H1 (cell line): ENCODE measurements around the gene MRPL22. TPM values are rescaled to one million over a fixed set of nuclear protein-coding genes. Genes with fewer than 3 reads are reported as not detected.

ENCODE experiments used
- CTCF ChIA-PET: fragments of 300-600 bp; sonication (Branson Sonifier 250); formaldehyde crosslinking; loops from one replicate; lab custom pipeline; 2021; ENCODE audit not compliant: partially characterized antibody; lab: Charles Lee
- POLR2A ChIA-PET: fragments of 300-600 bp; sonication (Branson Sonifier 250); formaldehyde crosslinking; loops from one replicate; lab custom pipeline; 2021; ENCODE audit warnings: inconsistent platforms; ENCODE audit not compliant: partially characterized antibody; lab: Charles Lee
- DNase-seq, 2 experiments: peaks; one replicate each; pipeline versions ENCODE4 v3.0.0 to v3.0.0-alpha.2; 2010 to 2022; ENCODE audit warnings: low spot score in 2 of 2, low read depth in 1 of 2, mixed read lengths in 1 of 2
- FAIRE-seq: peaks from 2 replicates; lab custom pipeline; 2011; peaks lifted over from hg19 to GRCh38; lab: Jason Lieb, UNC
- H2AFZ ChIP-seq: 2 replicates; pipeline ENCODE4 v1.8.1; 2012; ENCODE audit warnings: low read length, inconsistent platforms
- H2AK5ac ChIP-seq: 2 replicates; pipeline ENCODE4 v1.6.1; 2013; ENCODE audit warnings: low read depth, low read length
- H2BK120ac ChIP-seq: replicated peaks from 2 replicates; pipeline ENCODE3; 2013; ENCODE audit warnings: low read depth, low read length, inconsistent platforms
- H2BK12ac ChIP-seq: 2 replicates; pipeline ENCODE4 v1.6.1; 2013; ENCODE audit warnings: low read depth, low read length
- H2BK15ac ChIP-seq: 2 replicates; pipeline ENCODE4 v1.6.1; 2013; ENCODE audit warnings: low read length
- H2BK20ac ChIP-seq: 2 replicates; pipeline ENCODE4 v1.6.1; 2013; ENCODE audit warnings: low read length
- H2BK5ac ChIP-seq: 2 replicates; pipeline ENCODE4 v1.6.1; 2013; ENCODE audit warnings: low read depth, low read length
- H3K14ac ChIP-seq: 2 replicates; pipeline ENCODE4 v1.6.1; 2013; ENCODE audit warnings: inconsistent platforms; ENCODE audit not compliant: insufficient read length
- H3K18ac ChIP-seq: 2 replicates; pipeline ENCODE4 v1.6.1; 2013; ENCODE audit warnings: low read length; ENCODE audit errors: extremely low read depth
- H3K23ac ChIP-seq: 2 replicates; pipeline ENCODE4 v1.6.1; 2013; ENCODE audit warnings: inconsistent platforms; ENCODE audit not compliant: insufficient read length
- H3K23me2 ChIP-seq: 2 replicates; pipeline ENCODE4 v1.6.1; 2013; ENCODE audit warnings: low read depth, low read length
- H3K27ac ChIP-seq: 2 replicates; pipeline ENCODE4 v1.6.1; 2011; ENCODE audit warnings: low read depth, low read length, inconsistent platforms
- H3K27me3 ChIP-seq, 4 experiments: replicated peaks in 1 of 4; 1 replicate in 1 of 4; 2 replicates in 3 of 4; pipeline versions ENCODE4 v1.6.1 to v1.8.1; 2011 to 2013; ENCODE audit warnings: low read length in 3 of 4, mild to moderate bottlenecking in 3 of 4, inconsistent platforms in 2 of 4, mixed read lengths in 2 of 4, moderate library complexity in 1 of 4; ENCODE audit not compliant: control insufficient read depth in 3 of 4, insufficient read depth in 3 of 4; ENCODE audit errors: extremely low read depth in 1 of 4
- H3K36me3 ChIP-seq, 4 experiments: 2 replicates each; pipeline versions ENCODE4 v1.6.1 to v1.8.1; 2011 to 2013; ENCODE audit warnings: mild to moderate bottlenecking in 4 of 4, low read length in 3 of 4, moderate library complexity in 2 of 4, control low read depth in 1 of 4, inconsistent platforms in 1 of 4; ENCODE audit not compliant: insufficient read depth in 4 of 4, control insufficient read depth in 2 of 4
- H3K4ac ChIP-seq: replicated peaks from 2 replicates; pipeline ENCODE3; 2013; ENCODE audit warnings: low read length, low read depth, mixed read lengths, inconsistent platforms; ENCODE audit not compliant: insufficient read length
- H3K4me1 ChIP-seq, 4 experiments: replicated peaks in 1 of 4; 1 replicate in 1 of 4; 2 replicates in 3 of 4; pipeline versions ENCODE4 v1.6.1 to v1.8.1; 2011 to 2013; ENCODE audit warnings: low read length in 3 of 4, inconsistent platforms in 2 of 4, mixed read lengths in 1 of 4; ENCODE audit not compliant: insufficient read depth in 4 of 4, control insufficient read depth in 3 of 4
- H3K4me2 ChIP-seq, 2 experiments: 2 replicates each; pipeline versions ENCODE4 v1.6.1 to v1.8.1; 2011 to 2013; ENCODE audit warnings: low read depth in 2 of 2, low read length in 2 of 2, control low read depth in 1 of 2, inconsistent platforms in 1 of 2, mild to moderate bottlenecking in 1 of 2; ENCODE audit not compliant: insufficient read depth in 1 of 2
- H3K4me3 ChIP-seq, 4 experiments: fragments of 200-600, 300-600 bp in 1 of 4; sonication (generic), shearing (Covaris generic), sonication (Bioruptor Twin) in 1 of 4; 2 replicates each; pipeline versions ENCODE4 v1.5.1 to v1.8.1; 2011 to 2016; ENCODE audit warnings: low read length in 4 of 4, low read depth in 3 of 4, control low read depth in 2 of 4, inconsistent platforms in 2 of 4, mild to moderate bottlenecking in 2 of 4, mixed read lengths in 1 of 4, moderate library complexity in 1 of 4; ENCODE audit not compliant: insufficient read depth in 2 of 4; ENCODE audit errors: extremely low read depth in 1 of 4
- H3K56ac ChIP-seq: replicated peaks from 2 replicates; pipeline ENCODE3; 2013; ENCODE audit warnings: low read depth, mild to moderate bottlenecking, mixed read lengths, low read length, inconsistent platforms; ENCODE audit not compliant: insufficient read length
- H3K79me1 ChIP-seq: 2 replicates; pipeline ENCODE4 v1.6.1; 2013; ENCODE audit warnings: low read depth, low read length, control low read depth
- H3K79me2 ChIP-seq, 2 experiments: 2 replicates each; pipeline versions ENCODE4 v1.6.1 to v1.8.1; 2012 to 2013; ENCODE audit warnings: low read length in 2 of 2, mild to moderate bottlenecking in 2 of 2, inconsistent platforms in 1 of 2; ENCODE audit not compliant: insufficient read depth in 2 of 2, control insufficient read depth in 1 of 2
- H3K9ac ChIP-seq, 4 experiments: replicated peaks in 1 of 4; 1 replicate in 1 of 4; 2 replicates in 3 of 4; pipeline versions ENCODE4 v1.6.1 to v1.8.1; 2011 to 2013; ENCODE audit warnings: low read depth in 3 of 4, low read length in 3 of 4, control low read depth in 2 of 4, mild to moderate bottlenecking in 2 of 4, moderate library complexity in 2 of 4, inconsistent platforms in 1 of 4; ENCODE audit errors: extremely low read depth in 1 of 4
- H3K9me3 ChIP-seq, 2 experiments: 2 replicates each; pipeline versions ENCODE4 v1.6.1 to v1.8.1; 2012 to 2013; ENCODE audit warnings: mild to moderate bottlenecking in 2 of 2, moderate library complexity in 2 of 2, control low read depth in 1 of 2, inconsistent platforms in 1 of 2, low read depth in 1 of 2, low read length in 1 of 2, mixed read lengths in 1 of 2; ENCODE audit not compliant: insufficient read depth in 2 of 2
- H4K20me1 ChIP-seq, 2 experiments: replicated peaks in 1 of 2; 2 replicates each; pipeline versions ENCODE3 to v1.8.1; 2011 to 2013; ENCODE audit warnings: inconsistent platforms in 2 of 2, low read length in 2 of 2, mild to moderate bottlenecking in 1 of 2; ENCODE audit not compliant: insufficient read depth in 2 of 2, control insufficient read depth in 1 of 2
- H4K5ac ChIP-seq: 2 replicates; pipeline ENCODE4 v1.6.1; 2013; ENCODE audit warnings: low read length, low read depth, mixed read lengths, inconsistent platforms; ENCODE audit not compliant: insufficient read length
- H4K8ac ChIP-seq: 2 replicates; pipeline ENCODE4 v1.8.0; 2013; ENCODE audit warnings: mild to moderate bottlenecking, moderate library complexity, low read length, inconsistent platforms; ENCODE audit not compliant: insufficient read depth; ENCODE audit errors: extremely low read depth
- H4K91ac ChIP-seq: replicated peaks from 2 replicates; pipeline ENCODE3; 2013; ENCODE audit warnings: low read length, mixed read lengths, inconsistent platforms; ENCODE audit not compliant: insufficient read length
- BACH1 ChIP-seq: IDR thresholded peaks from 2 replicates; pipeline ENCODE4 v1.6.1; 2012; ENCODE audit warnings: low read length, improper control_type of control experiment
- CTCF ChIP-seq, 3 experiments: IDR thresholded peaks; 1 replicate in 2 of 3; 2 replicates in 1 of 3; pipeline versions ENCODE4 v1.5.1 to v1.6.1; 2011; ENCODE audit warnings: low read length in 3 of 3, mild to moderate bottlenecking in 3 of 3, inconsistent platforms in 2 of 3, low read depth in 1 of 3, moderate library complexity in 1 of 3; ENCODE audit not compliant: insufficient read depth in 1 of 3; ENCODE audit errors: control extremely low read depth in 1 of 3
- EGR1 ChIP-seq: IDR thresholded peaks from 2 replicates; pipeline ENCODE4 v1.6.1; 2011; ENCODE audit warnings: low read depth, low read length, borderline replicate concordance
- GABPA ChIP-seq: IDR thresholded peaks from 2 replicates; pipeline ENCODE4 v1.6.1; 2011; ENCODE audit warnings: mild to moderate bottlenecking, low read length, moderate library complexity, borderline replicate concordance; ENCODE audit not compliant: insufficient read depth
- GTF2F1 ChIP-seq: IDR thresholded peaks from 2 replicates; pipeline ENCODE4 v1.6.1; 2012; ENCODE audit warnings: low read depth, low read length, improper control_type of control experiment, borderline replicate concordance
- KDM5A ChIP-seq: fragments of 200-600 bp; IDR thresholded peaks from 2 replicates; pipeline ENCODE4 v1.7.1; 2012; ENCODE audit warnings: mild to moderate bottlenecking, low read length, inconsistent platforms, mixed read lengths
- RAD21 ChIP-seq, 2 experiments: IDR thresholded peaks in 1 of 2; conservative IDR thresholded peaks in 1 of 2; 2 replicates each; pipeline ENCODE4 v1.6.1; 2011; ENCODE audit warnings: low read depth in 2 of 2, low read length in 2 of 2, improper control_type of control experiment in 1 of 2, inconsistent platforms in 1 of 2, mild to moderate bottlenecking in 1 of 2, moderate library complexity in 1 of 2
- SIN3A ChIP-seq, 2 experiments: IDR thresholded peaks in 1 of 2; conservative IDR thresholded peaks in 1 of 2; 2 replicates each; pipeline ENCODE4 v1.6.1; 2011 to 2012; ENCODE audit warnings: low read length in 2 of 2, improper control_type of control experiment in 1 of 2, low read depth in 1 of 2, mild to moderate bottlenecking in 1 of 2
- SIX5 ChIP-seq: IDR thresholded peaks from 2 replicates; pipeline ENCODE4 v1.6.1; 2011; ENCODE audit warnings: mild to moderate bottlenecking, low read depth, low read length
- TCF12 ChIP-seq: IDR thresholded peaks from 2 replicates; pipeline ENCODE4 v1.6.1; 2011; ENCODE audit warnings: low read depth, mild to moderate bottlenecking, low read length
- ZNF274 ChIP-seq: IDR thresholded peaks from 2 replicates; pipeline ENCODE4 v1.7.0; 2012; ENCODE audit warnings: low read length, borderline replicate concordance; ENCODE audit errors: extremely low read depth
- WGBS, 2 experiments: shearing (Covaris generic) in 1 of 2; methylation state at CpG; one replicate each; pipeline versions ENCODE4 v1.1.6 to v1.1.7; 2013 to 2015; ENCODE audit warnings: low lambda C conversion rate in 2 of 2, mixed read lengths in 2 of 2, inconsistent platforms in 1 of 2, low coverage in 1 of 2, missing lambda C conversion rate in 1 of 2; ENCODE audit not compliant: insufficient replicate concordance in 2 of 2, insufficient coverage in 1 of 2, insufficient read length in 1 of 2; ENCODE audit errors: extremely low coverage in 1 of 2, missing lambda C conversion rate in 1 of 2; 5-methylcytosine and 5-hydroxymethylcytosine counted together
- polyA plus RNA-seq, 7 experiments: library from polyadenylated mRNA; depleted of rRNA in 3 of 7; stranded (reverse) in 5 of 7; unstranded in 2 of 7; fragments of >200 nt in 5 of 7; fragments of 200-250 nt in 2 of 7; gene quantifications; 1 replicate in 5 of 7; 2 replicates in 1 of 7; 4 replicates in 1 of 7; pipeline versions ENCODE4 v1.2.1 to v1.2.3, GENCODE V29; 2011 to 2013; ENCODE audit warnings: missing spikeins in 2 of 7, mixed read lengths in 2 of 7
- total RNA-seq: library from RNA; stranded (reverse); fragmentation: NEBNext Ultra II Directional; extraction: Animal tissue kit (Norgen Biotek cat#: 25700); gene quantifications from 2 replicates; pipeline ENCODE4 v1.2.1, GENCODE V29; 2021

Gene MRPL22
- total and polyA plus RNA-seq, 2 of the 8 experiments (the other 6 are each of a cell fraction or from before 2014, with no cell fraction given), result 46.8 to 65.6 TPM

- Histone ChIP-seq H2BK120ac (no peak overlapping the region), H3K4me2 (no peak overlapping the region), H2AK5ac (no peak overlapping the region), H2BK12ac (no peak overlapping the region), H2AFZ (no peak overlapping the region), H3K4me3 (no peak overlapping the region), H3K79me2 (peaks cover 0 to 40% of the 10 kb centered on the region in 2 experiments; a peak in 2 of 4 replicates), H3K9ac (no peak overlapping the region), H3K36me3 (no peaks in the 10 kb centered on the region; a peak in 1 of 8 replicates), H3K79me1 (no peaks in the 10 kb centered on the region; the same call in 1 of the 2 replicates), H3K4me1 (no peaks in the 10 kb centered on the region), H3K27ac (no peak overlapping the region), H4K20me1 (peaks cover 2 to 3% of the 10 kb centered on the region in 2 experiments), H3K18ac (no peak overlapping the region), H3K56ac (no peak overlapping the region), H3K9me3 (0 out of 4 replicates have a peak, but pooled peaks cover 0 to 2% of the 10 kb centered on the region in 2 experiments), H3K14ac (no peak overlapping the region), H3K4ac (no peak overlapping the region), H4K5ac (no peak overlapping the region), H3K23ac (no peak overlapping the region), H2BK5ac (no peak overlapping the region), H3K23me2 (no peaks in the 10 kb centered on the region), H3K27me3 (no peaks in the 10 kb centered on the region), H4K8ac (no peak overlapping the region), H4K91ac (no peak overlapping the region), H2BK15ac (no peak overlapping the region), H2BK20ac (no peak overlapping the region)
- FAIRE-seq (no peak), DNase-seq (no peak)
- ChIA-PET POLR2A (no interaction called here), CTCF (interaction anchor here (0.6 to 2.2 kb wide), 4 partner anchors 16 to 111 kb away, joined by 3 to 7 read pairs (median 4); no protein-coding TSS in a partner anchor)
- 80% methylated on average over 2 of the region's 2 CpGs; no CpG with 5 or more reads in 1 of the 2 experiments for WGBS, 2 experiments
- TF ChIP-seq TCF12, result no peak
- no peak for TF ChIP-seq SIN3A (conservative IDR thresholded peaks at IDR 0.05 in 1 of 2, IDR thresholded peaks at IDR 0.05 in 1 of 2; ENCODE audit: low read depth in 1 of 2, low read length in 2 of 2)
- no peak for TF ChIP-seq RAD21 (IDR thresholded peaks at IDR 0.05 in 1 of 2, conservative IDR thresholded peaks at IDR 0.05 in 1 of 2; ENCODE audit: low read depth in 2 of 2, low read length in 2 of 2)
- no peak for TF ChIP-seq KDM5A
- no peak for TF ChIP-seq BACH1
- TF ChIP-seq CTCF (IDR thresholded peaks at IDR 0.05; ENCODE audit: control extremely low read depth in 1 of 3, insufficient read depth in 1 of 3, low read depth in 1 of 3, low read length in 3 of 3), result no peak
- TF ChIP-seq EGR1, result no peak
- no peak for TF ChIP-seq SIX5
- TF ChIP-seq GTF2F1, result no peak
- no peak for TF ChIP-seq GABPA
- no peak for TF ChIP-seq ZNF274
These were observed 8.9 kb downstream of the MRPL22 start for GRCh38 chr5:154949781-154950180.
